AG04450 (cell line): ENCODE results near the gene TAPBPL. TPM values are rescaled to one million over a fixed set of nuclear protein-coding genes. Genes with fewer than 3 reads are reported as not detected.

Experiments
- CTCF ChIA-PET: fragments of 300-600, 350-600 bp; formaldehyde crosslinking; extraction: SDS; loops from one replicate; lab custom pipeline; 2022; ENCODE audit warnings: antibody characterized with exemption, inconsistent platforms; lab: Charles Lee
- POLR2A ChIA-PET: fragments of 350-600 bp; formaldehyde crosslinking; extraction: SDS; loops from one replicate; lab custom pipeline; 2021; ENCODE audit warnings: antibody characterized with exemption, inconsistent platforms; lab: Yijun Ruan, JAX
- DNase-seq: peaks from one replicate; pipeline ENCODE4 v3.0.0-alpha.2; 2011; ENCODE audit warnings: low read depth, low spot score
- H3K27ac ChIP-seq: one replicate; pipeline ENCODE4 v1.5.1; 2012; ENCODE audit warnings: low read depth, low read length, control low read depth
- H3K27me3 ChIP-seq: one replicate; pipeline ENCODE4 v1.6.0; 2012; ENCODE audit warnings: low read length; ENCODE audit not compliant: control insufficient read depth, insufficient read depth
- H3K4me3 ChIP-seq: 2 replicates; pipeline ENCODE4 v1.5.1; 2011; ENCODE audit warnings: mild to moderate bottlenecking, low read depth, low read length, control low read depth
- H3K9me3 ChIP-seq: 2 replicates; pipeline ENCODE4 v1.5.1; 2012; ENCODE audit warnings: low read length; ENCODE audit not compliant: control insufficient read depth, insufficient read depth
- polyA plus RNA-seq: library from polyadenylated mRNA; depleted of rRNA; stranded (reverse); fragments of >200 nt; gene quantifications from 2 replicates; pipeline ENCODE4 v1.2.3, GENCODE V29; 2011
- TF ChIP-seq, protein P1 (sequence below): IDR thresholded peaks from 2 replicates; pipeline ENCODE4 v1.5.1; 2011; ENCODE audit warnings: low read depth, low read length, control low read depth, inconsistent platforms

The TAPBPL gene
- polyA plus RNA-seq, 1 experiment = 10.2 TPM

DNA sequence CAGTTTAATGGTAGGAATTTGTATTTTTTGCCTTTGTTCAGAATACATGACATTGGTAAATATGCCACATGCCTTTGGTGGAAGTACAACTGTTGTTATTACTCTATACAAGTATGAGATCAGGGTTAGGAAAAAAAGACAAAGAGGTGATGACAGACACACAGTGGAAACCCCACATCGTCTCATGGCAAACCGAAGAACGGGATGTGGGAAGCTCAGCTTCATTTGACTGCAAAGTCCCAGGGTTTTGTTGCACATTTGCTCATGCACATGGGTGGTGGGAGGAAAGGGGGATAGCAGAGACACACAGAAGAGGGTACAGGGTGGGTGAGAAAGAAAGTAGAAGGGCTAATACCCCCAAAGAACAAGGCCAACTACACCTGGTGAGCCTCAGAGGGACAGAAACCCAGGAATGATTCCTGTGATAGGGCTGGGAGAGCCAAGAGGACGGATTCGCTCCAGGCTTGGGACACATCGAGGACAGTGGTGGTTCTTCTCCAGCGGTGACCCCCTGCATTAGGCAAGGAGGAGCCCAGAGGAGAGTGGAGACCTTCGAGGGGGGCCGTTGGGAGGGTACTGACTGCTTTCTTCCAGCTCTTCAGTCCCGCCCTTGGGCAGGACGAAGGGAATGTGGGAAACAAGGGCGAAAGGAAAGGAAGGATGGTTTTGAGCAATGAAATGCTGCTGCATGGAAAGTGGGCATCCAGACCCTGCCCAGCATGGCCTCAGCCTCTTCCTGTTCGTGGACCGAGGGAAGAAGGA, 10.6 kb downstream of the TAPBPL start:
- no peak overlapping the region for H3K27ac ChIP-seq
- DNase-seq = no peak
- H3K4me3 ChIP-seq = no peak overlapping the region
- no peaks in the 10 kb centered on the region for H3K9me3 ChIP-seq
- no peaks in the 10 kb centered on the region for H3K27me3 ChIP-seq
- TF ChIP-seq, protein P1, sequence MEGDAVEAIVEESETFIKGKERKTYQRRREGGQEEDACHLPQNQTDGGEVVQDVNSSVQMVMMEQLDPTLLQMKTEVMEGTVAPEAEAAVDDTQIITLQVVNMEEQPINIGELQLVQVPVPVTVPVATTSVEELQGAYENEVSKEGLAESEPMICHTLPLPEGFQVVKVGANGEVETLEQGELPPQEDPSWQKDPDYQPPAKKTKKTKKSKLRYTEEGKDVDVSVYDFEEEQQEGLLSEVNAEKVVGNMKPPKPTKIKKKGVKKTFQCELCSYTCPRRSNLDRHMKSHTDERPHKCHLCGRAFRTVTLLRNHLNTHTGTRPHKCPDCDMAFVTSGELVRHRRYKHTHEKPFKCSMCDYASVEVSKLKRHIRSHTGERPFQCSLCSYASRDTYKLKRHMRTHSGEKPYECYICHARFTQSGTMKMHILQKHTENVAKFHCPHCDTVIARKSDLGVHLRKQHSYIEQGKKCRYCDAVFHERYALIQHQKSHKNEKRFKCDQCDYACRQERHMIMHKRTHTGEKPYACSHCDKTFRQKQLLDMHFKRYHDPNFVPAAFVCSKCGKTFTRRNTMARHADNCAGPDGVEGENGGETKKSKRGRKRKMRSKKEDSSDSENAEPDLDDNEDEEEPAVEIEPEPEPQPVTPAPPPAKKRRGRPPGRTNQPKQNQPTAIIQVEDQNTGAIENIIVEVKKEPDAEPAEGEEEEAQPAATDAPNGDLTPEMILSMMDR = no peak
- ChIA-PET CTCF (no interaction called here), POLR2A (interaction anchor here (2.3 kb wide), 1 partner anchor 8 kb away, joined by 13 read pairs; the partner anchor contains the start of gene VAMP1)

GRCh38 chr12:6463216-6463615, 11.4 kb downstream of the TAPBPL start:
- CTCF ChIA-PET = no interaction called here
- no peak overlapping the region for H3K27ac ChIP-seq
- POLR2A ChIA-PET = no interaction called here

DNA sequence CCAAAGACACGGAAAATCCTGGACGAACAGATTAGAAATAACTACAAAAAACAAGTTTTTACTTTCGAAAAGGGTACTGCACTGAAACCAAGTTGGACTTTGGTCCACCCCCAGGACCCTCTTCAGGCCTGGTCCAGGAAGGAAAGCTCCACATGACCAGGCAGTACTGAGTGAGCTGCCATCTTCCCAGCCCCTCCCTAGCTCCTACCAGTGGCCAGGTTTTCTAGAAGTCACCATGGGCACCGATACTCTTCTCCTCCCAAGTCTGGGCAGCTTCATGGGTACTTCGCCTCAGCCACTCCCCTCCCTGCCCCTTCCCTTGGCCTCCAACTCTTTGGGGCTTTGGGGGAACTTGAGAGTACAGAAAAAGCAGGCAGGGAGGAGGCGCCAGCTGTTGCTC, 12.0 kb downstream of the TAPBPL start:
- DNase-seq = no peak
- ChIA-PET CTCF (no interaction called here), POLR2A (interaction anchor here (0.6 kb wide), 1 partner anchor 167 kb away, joined by 4 read pairs; no protein-coding TSS in a partner anchor)
- Histone ChIP-seq H3K27me3 (no peaks in the 10 kb centered on the region), H3K9me3 (no peaks in the 10 kb centered on the region; the same call in 1 of the 2 replicates), H3K4me3 (no peak overlapping the region), H3K27ac (no peak overlapping the region)
- TF ChIP-seq, protein P1 = no peak

More at GRCh38 chr12:6463216-6463615, 11.4 kb downstream of the TAPBPL start:
- no peak for DNase-seq
- TF ChIP-seq, protein P1 = no peak
- Histone ChIP-seq H3K27me3 (no peaks in the 10 kb centered on the region), H3K9me3 (no peaks in the 10 kb centered on the region; the same call in 1 of the 2 replicates), H3K4me3 (no peak overlapping the region)

GRCh38 chr12:6464531-6464930, 12.7 kb downstream of the TAPBPL start:
- no peak for DNase-seq
- no peak overlapping the region for H3K27ac ChIP-seq
- no peaks in the 10 kb centered on the region; the same call in 1 of the 2 replicates for H3K9me3 ChIP-seq
- no peak overlapping the region for H3K4me3 ChIP-seq
- CTCF ChIA-PET = interaction anchor here (0.6 to 2.2 kb wide), 33 partner anchors 8 to 475 kb away, joined by 3 to 87 read pairs (median 7); partner anchors contain the start of genes MRPL51 and TAPBPL
- TF ChIP-seq, protein P1 = no peak
- H3K27me3 ChIP-seq = no peaks in the 10 kb centered on the region
- POLR2A ChIA-PET = interaction anchor here (1.3 kb wide), 1 partner anchor 13 kb away, joined by 5 read pairs; the partner anchor contains the start of gene TAPBPL
